Mononuclear cell (primary cell): ENCODE results near the gene RAPGEFL1. TPM values are rescaled to one million over a fixed set of nuclear protein-coding genes. Genes with fewer than 3 reads are reported as not detected.
A peak's percentile ranks its signal among the peaks of the same experiment; 100 is the strongest.
"Not testable (repeated sequence)": the region's sequence is repeated elsewhere in the genome, so short reads cannot be mapped to it uniquely, and the experiment has no call there.

Source experiments
- H3K27me3 ChIP-seq: 2 replicates; pipeline ENCODE4 v1.6.0; 2011; ENCODE audit warnings: low read length, control low read depth; ENCODE audit not compliant: insufficient read depth
- H3K4me1 ChIP-seq: 2 replicates; pipeline ENCODE4 v1.5.1; 2011; ENCODE audit warnings: mild to moderate bottlenecking, low read length, control low read depth; ENCODE audit not compliant: insufficient read depth
- H3K4me3 ChIP-seq: 2 replicates; pipeline ENCODE4 v1.5.1; 2011; ENCODE audit warnings: mild to moderate bottlenecking, low read length, moderate library complexity
- H3K9me3 ChIP-seq: 2 replicates; pipeline ENCODE4 v1.5.1; 2011; ENCODE audit warnings: low read depth, mild to moderate bottlenecking, control low read depth, low read length
- total RNA-seq: library from RNA; depleted of rRNA; stranded (reverse); fragments of >200 nt; gene quantifications from one replicate; pipeline ENCODE4 v1.2.3, GENCODE V29; 2012

The RAPGEFL1 gene
- 2.3 TPM for total RNA-seq

DNA sequence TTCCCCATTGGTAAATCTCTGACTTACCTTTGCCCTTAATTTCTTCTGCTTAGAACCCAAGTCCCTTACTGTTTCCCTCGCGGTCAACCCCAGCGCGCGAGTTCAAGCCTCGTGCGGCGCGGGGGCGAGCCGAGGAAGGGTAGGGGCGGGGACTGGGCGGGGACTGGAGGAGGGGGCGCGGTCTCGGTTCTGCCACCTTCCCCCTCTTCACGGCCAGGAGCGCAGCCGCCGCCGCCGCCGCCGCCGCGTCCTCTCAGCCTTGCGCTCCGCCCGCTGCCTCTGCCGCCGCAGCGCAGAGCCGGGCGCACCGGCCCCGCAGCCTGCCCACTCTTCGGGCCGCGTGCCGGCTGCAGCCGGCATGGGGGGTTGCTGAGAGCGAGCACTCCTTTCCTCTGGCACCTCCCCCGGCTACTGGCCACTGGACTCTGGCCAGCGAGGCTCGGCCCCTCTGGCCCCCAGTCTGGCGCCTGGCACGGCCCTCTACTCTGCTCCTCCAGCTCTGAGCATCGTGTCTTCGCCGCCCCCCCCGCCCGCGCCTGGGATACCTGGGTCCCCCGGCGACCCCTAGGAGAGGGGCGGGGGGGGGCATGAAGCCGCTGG lies at the start of gene RAPGEFL1:
Gene RAPGEFL1, plus strand, starts transcription at position 196 of the 600 bp plus-strand sequence. Its CDS starts 392 bp downstream, at position 588.
- Histone ChIP-seq H3K27me3 (no peaks in the 10 kb centered on the region), H3K4me3 (peak within 1 kb of the TSS; percentile 24)

GRCh38 chr17:40129498-40129897 lies 47.8 kb upstream of the RAPGEFL1 start:
- no peaks in the 10 kb centered on the region for H3K27me3 ChIP-seq
- peaks cover 38% of the 10 kb centered on the region for H3K4me1 ChIP-seq
- H3K4me3 ChIP-seq: no peak overlapping the region
- no peaks in the 10 kb centered on the region for H3K9me3 ChIP-seq

More for the DNA sequence above, at the start of gene RAPGEFL1:
- H3K9me3 ChIP-seq: no peaks in the 10 kb centered on the region
- peaks cover 9% of the 10 kb centered on the region for H3K4me1 ChIP-seq

GRCh38 chr17:40130352-40131042 lies 46.8 kb upstream of the RAPGEFL1 start:
- H3K27me3 ChIP-seq: no peaks in the 10 kb centered on the region
- no peaks in the 10 kb centered on the region for H3K9me3 ChIP-seq
- H3K4me1 ChIP-seq: peaks cover 35% of the 10 kb centered on the region
- no peak overlapping the region for H3K4me3 ChIP-seq

DNA sequence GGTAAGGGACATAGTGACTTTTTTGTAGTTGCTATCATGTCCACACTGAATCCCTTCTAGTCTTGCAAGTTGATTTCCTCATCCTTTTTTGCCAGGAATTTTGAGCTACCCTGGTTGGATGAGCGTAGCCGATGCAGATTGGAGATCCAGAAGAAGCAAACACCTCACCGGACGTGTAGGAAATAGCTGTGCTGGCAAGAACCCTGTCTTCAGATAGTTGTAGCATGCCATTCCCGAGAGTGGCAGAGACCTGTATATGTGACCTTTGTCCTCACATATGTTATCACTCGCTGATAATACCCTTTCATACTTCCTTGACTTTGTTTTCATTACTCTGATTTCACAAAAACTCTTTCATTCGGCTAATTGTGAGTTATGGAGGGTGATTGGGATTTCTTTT lies 43.1 kb upstream of the RAPGEFL1 start:
- H3K4me1 ChIP-seq: peaks cover 40% of the 10 kb centered on the region

GRCh38 chr17:40135817-40136216 lies 41.5 kb upstream of the RAPGEFL1 start:
- Histone ChIP-seq H3K4me1 (peaks cover 32% of the 10 kb centered on the region), H3K27me3 (no peaks in the 10 kb centered on the region), H3K4me3 (no peak overlapping the region), H3K9me3 (no peaks in the 10 kb centered on the region)

More for the DNA sequence above, 43.1 kb upstream of the RAPGEFL1 start:
- Histone ChIP-seq H3K27me3 (no peaks in the 10 kb centered on the region), H3K4me3 (no peak overlapping the region), H3K9me3 (no peaks in the 10 kb centered on the region)

DNA sequence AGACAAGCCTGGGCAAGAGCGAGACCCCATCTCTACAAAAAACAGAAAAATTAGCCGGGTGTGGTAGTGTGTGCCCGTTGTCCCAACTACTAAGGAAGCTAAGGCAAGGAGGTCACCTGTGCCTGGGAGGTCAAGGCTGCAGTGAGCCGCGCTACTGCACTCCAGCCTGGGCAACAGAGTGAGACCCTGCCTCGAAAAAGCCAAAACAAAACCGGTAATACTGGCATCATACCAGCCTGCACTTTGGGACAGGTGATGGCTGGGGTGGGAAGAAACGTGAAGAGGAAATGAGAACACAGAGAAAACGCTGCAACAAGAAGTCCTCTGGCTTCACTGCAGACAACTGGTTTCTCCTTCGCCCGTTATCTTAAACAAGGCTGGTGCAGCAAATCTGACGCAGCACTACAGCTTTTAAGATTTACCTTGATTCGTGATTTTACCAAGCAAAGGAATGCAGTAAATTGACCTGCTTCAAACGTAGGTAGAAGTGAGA lies 37.7 kb upstream of the RAPGEFL1 start:
- H3K4me3 ChIP-seq: peak overlapping the region; percentile 79
- no peaks in the 10 kb centered on the region for H3K27me3 ChIP-seq
- H3K9me3 ChIP-seq: no peaks in the 10 kb centered on the region
- H3K4me1 ChIP-seq: peaks cover 32% of the 10 kb centered on the region

- peaks cover 32% of the 10 kb centered on the region for H3K4me1 ChIP-seq
- not testable (repeated sequence) for H3K9me3 ChIP-seq, H3K4me3 ChIP-seq, H3K27me3 ChIP-seq
Measured at GRCh38 chr17:40143166-40143565, 34.1 kb upstream of the RAPGEFL1 start.

- peaks cover 29% of the 10 kb centered on the region for H3K4me1 ChIP-seq
- H3K9me3 ChIP-seq: no peaks in the 10 kb centered on the region
- no peaks in the 10 kb centered on the region for H3K27me3 ChIP-seq
- no peak overlapping the region for H3K4me3 ChIP-seq
Measured at GRCh38 chr17:40145476-40145875, 31.8 kb upstream of the RAPGEFL1 start.

- H3K4me3 ChIP-seq: no peak overlapping the region
- no peaks in the 10 kb centered on the region for H3K27me3 ChIP-seq
- no peaks in the 10 kb centered on the region for H3K9me3 ChIP-seq
- H3K4me1 ChIP-seq: peaks cover 45% of the 10 kb centered on the region
Measured at GRCh38 chr17:40148527-40148926, 28.7 kb upstream of the RAPGEFL1 start.

- Histone ChIP-seq H3K9me3 (no peaks in the 10 kb centered on the region), H3K4me3 (no peak overlapping the region), H3K4me1 (peaks cover 47% of the 10 kb centered on the region), H3K27me3 (no peaks in the 10 kb centered on the region)
Measured at GRCh38 chr17:40150276-40150675, 27.0 kb upstream of the RAPGEFL1 start.

- Histone ChIP-seq H3K9me3 (no peaks in the 10 kb centered on the region), H3K4me3 (no peak overlapping the region), H3K4me1 (peaks cover 47% of the 10 kb centered on the region), H3K27me3 (no peaks in the 10 kb centered on the region)
Measured at GRCh38 chr17:40151414-40151963, 25.8 kb upstream of the RAPGEFL1 start.

GRCh38 chr17:40153603-40154236 lies 23.6 kb upstream of the RAPGEFL1 start:
- Histone ChIP-seq H3K9me3 (no peaks in the 10 kb centered on the region), H3K27me3 (no peaks in the 10 kb centered on the region), H3K4me1 (peaks cover 46% of the 10 kb centered on the region), H3K4me3 (no peak overlapping the region)

GRCh38 chr17:40157973-40158372 lies 19.3 kb upstream of the RAPGEFL1 start:
- no peak overlapping the region for H3K4me3 ChIP-seq
- H3K9me3 ChIP-seq: no peaks in the 10 kb centered on the region
- peaks cover 21% of the 10 kb centered on the region for H3K4me1 ChIP-seq
- no peaks in the 10 kb centered on the region for H3K27me3 ChIP-seq

- Histone ChIP-seq H3K4me1 (peaks cover 16% of the 10 kb centered on the region), H3K4me3 (no peak overlapping the region), H3K9me3 (no peaks in the 10 kb centered on the region), H3K27me3 (no peaks in the 10 kb centered on the region)
Measured at GRCh38 chr17:40158438-40159013, 18.7 kb upstream of the RAPGEFL1 start.

GRCh38 chr17:40159456-40159855 lies 17.8 kb upstream of the RAPGEFL1 start:
- H3K27me3 ChIP-seq: no peaks in the 10 kb centered on the region
- peaks cover 14% of the 10 kb centered on the region for H3K4me1 ChIP-seq
- H3K4me3 ChIP-seq: no peak overlapping the region
- H3K9me3 ChIP-seq: no peaks in the 10 kb centered on the region
